G401.6 (cell line): Measurements from ENCODE around the gene WIPI1.

ENCODE experiments used
- FAIRE-seq: peaks from 2 replicates; lab custom pipeline; 2012; peaks lifted over from hg19 to GRCh38; lab: Jason Lieb, UNC

WIPI1 gene

DNA sequence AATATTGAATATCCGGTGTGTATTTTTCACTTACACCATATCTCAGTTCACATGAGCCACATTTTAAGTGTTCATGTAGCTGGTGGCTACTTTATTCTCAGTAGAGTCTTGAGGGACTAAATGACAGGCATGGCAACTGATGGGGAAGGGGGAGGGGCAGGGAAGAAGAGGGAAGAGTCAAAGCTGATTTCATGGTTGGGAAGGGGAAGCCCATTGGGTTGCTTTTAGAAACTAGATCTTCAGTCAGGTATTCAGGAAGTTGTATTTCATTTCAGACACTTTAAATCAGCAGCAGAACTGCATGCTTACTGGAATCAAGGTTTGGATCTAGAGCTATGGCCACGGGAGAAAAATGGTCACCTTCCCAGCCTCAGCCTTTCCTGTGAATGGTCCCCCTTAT, 2.9 kb upstream of the WIPI1 start:
- FAIRE-seq, result no peak

DNA sequence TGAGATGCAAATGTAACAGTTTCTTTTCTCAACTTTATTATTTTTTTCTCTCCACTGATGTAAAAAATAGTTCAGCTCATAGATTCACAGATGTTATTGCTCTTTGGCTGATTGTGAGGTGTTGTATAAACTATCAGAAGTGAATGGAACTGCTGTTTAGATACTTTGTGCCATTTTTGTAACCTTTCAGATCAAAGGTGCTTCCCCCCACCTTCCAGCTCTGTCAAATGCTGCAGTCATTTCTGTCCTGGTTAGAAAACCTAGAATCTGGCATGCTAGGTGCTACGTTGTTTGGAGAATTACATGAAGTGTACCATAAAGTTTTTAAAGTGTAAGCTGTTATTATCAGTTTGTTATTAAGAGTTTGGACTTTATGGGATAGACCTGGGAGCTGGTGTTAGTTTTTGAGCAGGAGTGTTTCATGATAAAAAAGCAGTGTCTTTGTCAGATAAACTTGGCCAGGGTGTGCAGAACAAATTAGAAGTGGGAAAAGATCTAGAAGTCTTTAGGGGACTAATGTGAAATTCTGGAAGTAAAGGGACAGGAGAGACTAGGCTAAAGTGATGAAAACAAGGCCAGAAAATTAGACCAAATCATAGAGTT, 1.8 kb upstream of the WIPI1 start:
- FAIRE-seq, result no peak

DNA sequence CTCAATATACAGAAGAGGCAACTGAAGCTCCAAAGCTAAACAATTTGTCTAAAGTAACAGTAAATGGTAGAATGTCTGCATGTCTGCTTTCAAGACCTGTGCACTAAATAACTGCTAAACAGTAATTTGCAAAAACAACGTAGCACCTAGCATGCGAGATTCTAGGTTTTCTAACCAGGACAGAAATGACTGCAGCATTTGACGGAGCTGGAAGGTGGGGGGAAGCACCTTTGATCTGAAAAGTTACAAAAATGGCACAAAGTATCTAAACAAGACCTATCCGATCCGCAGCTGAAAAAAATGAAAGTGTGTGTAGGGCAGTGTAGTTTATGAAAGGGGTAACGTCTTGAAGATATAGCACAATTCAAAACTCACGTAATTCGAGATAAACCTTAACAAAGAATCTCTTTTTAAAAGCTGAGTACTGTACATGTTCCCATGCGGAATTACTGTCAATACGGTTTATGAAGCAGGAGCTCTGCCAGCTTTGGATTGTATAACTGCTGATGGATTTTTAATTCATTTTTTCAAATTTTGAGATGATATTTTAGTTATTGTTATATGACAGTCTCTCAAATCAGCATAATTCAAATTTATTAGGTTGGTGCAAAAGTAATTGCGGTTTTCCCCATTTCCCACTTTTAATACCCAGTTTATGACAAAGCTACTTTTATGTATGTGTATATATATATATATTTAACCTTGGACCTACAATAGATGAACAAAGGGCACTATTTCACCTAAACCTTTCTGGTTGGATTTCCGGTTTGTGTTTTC, 1.2 kb upstream of the WIPI1 start:
- FAIRE-seq, result no peak

DNA sequence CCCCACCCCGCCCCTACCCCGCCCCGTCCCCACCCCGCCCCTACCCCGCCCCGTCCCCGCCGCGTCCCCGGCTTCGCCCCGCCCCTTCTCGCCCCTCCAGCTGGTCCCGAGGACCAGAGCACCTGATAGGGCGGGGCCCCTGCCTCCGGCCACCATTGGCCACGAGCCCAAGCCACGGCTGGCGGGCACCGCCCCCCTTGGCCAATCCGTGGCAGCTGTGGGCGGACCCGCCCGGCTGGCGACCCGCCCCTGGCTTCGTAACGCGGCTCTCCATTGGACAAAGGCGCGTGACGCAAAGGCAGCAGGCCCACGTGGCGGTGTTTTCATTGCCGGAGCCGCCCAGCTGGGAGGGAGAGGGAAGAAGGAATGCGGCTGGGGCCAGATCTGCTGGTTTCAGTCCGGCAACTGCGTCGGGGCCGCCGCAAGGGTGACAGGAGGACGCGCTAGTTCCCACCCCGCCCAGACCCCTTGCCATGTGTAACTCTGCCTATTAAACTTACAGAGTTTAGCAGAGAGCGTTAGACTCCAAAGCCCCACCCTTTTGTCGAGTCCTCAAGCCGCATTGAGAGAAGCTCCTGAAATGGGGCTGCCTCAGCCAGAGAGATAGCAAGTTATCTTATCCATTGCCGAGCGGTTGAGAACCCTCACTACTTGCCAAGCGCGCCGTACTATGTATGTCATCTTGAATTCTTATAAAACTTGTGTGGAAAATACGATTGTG, 403 bp upstream of the WIPI1 start:
- FAIRE-seq, result peak; percentile 90

DNA sequence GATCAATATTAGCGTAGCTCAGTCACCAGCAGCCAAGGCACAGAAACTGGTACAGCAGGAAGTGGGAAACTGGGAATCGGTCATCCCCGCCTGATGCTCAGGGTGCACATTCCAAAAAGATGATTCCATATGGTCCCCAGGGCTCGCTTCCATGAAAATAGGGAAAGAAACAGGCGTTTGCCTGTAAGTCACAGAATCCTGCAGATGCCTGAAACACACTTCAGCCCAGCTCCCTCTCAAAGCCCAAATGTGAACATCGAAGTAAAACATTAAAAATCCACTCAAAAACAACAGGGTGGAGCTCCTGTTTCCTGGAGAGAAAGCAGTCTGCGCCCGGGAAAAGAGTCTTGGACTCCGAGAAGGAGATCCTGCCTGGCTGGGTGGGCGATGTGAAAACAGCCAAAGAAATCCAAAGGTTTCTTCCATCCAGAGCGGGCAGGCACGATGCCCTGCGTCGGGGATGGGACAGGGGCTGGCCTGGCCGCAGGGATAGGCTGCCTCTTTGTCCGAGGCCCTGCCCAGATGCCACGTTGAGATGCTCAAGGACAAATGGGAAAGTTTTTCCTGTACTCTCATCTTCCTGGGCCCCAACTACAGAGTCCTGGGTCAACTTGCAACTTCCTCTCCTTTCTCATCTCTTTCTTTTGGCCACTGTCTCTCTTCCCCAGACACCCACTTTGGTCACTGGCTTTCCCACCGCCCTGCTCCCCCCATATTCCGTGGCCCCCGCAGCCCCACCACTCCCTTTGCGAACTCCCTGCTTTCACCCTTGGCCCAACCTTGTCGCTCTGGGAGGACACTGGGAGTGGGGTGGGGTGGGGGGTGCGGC, 743 bp downstream of the WIPI1 start:
- FAIRE-seq, result peak; percentile 93

DNA sequence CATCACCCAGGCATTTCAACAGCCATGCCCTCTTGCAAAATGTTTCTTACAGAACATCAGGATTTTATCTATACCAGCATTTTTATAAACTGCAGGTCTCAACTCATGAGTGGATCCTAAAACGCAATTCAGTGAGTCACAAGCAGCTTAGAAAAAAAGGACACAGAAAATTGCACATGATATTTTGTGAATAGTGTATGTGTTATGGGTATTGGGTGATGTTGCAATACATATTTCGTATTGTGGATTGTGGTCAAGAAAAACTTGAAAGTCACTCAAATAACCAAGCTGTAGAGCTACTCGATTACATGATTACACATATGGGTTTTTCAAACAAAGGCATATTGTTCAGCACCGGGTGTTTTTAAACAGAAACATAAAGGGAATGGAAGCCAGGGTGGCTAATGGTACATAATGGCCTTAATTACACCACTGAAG, 1.4 kb downstream of the WIPI1 start:
- no peak for FAIRE-seq

DNA sequence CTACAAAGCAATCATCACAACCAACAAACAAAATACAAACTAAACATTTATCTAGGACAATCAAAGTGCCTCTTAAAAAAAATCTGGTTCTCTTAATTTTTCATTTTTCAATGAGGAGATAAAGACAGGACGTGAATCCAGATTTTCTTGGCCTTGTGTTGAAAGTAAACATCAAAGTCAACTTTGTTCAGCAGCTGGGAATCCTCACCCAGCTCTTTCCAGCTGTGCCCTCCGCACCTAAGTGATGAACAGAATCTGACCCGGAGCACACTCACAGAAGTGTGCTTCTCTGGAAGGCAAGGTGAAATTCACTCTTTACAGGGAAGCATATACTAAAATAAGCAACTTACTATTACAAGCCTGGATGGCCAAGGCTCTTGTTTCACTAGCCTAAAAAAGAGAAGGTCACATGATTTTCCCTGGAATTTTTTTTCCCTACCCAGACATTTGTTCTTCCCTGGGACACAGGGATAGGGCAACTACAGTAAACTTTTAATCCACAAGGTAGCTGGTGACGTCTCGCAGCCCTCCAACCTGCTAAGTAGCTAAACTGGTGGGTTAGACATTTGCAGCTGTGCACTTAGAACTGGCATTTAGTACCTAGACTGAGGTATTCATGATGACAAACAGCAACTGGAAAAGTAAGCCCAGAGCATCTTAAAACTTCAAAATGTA, 3.2 kb downstream of the WIPI1 start:
- FAIRE-seq, result no peak

DNA sequence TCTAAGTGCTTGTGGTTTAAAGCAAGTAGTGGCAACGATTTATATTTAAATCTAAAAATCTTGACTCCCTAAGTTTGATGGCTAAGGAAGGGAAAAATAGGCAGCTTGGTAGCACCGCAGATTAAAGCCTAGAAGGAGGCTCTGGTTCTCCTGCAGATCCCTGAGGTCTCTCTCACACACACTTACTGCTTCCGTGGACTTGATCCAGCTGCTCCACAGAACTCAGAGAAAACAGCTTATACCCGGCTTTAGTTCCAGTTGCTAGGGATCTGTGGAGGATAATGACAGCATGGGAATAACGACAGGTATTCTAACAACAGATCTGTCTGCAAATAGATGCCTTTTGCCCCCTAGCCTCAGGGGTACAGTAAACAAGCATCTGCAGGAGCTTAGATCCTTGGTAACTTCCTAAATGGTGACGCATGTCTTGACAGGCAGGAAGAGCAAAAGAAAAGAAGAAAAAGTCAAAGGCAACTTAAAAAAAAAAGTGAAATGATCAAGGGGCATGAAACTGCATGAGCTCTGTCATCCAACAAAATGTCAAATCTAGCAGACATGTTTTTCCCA, 4.5 kb downstream of the WIPI1 start:
- no peak for FAIRE-seq

DNA sequence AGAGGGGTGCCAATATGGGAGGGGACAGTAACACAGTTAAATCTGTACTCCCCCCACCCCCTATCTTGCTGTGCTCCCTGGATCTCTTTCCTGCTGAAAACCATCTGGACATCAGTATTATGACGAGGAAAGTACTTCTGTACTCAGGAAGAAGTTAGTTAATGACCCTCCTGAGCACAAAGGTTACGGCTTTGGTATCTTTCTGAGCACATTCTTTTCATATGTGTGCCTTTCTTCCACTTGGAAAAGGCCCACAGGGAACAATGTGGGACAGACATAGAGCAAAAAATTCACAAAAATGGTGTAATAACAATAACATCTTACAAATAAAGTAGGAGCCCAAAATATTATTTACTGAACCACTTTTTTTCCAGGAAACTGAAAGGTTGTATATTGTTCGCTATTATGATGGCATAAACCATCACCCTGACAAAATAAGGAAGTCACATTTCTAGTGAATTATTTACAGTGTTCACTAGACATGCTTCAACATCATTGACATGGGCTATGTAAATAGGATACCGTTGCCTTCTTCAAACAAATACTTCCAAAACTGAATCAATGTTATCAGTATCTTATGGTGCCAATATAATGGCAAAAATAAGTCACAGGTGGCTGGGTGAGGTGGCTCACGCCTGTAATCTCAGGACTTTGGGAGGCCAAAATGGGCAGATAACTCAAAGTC, 5.5 kb downstream of the WIPI1 start:
- FAIRE-seq, result no peak

DNA sequence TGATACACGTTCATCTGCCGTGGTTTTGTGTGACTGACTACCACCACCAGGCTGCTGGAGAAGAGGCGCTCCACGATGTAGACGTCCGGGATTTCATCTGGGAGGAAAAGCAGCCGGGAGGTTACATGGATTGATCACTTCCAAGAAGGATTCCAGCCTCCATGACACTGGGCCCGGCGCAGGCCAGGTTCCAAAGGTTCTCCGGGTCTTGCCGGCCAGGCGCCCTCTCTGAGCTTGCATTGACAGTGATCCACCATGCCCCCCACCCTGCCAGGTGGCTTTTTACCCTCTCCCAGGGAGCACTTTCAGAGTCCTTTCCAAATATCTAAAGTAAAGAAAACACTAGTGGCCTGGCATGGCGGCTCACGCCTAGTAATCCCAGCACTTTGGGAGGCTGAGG, 6.5 kb downstream of the WIPI1 start:
- no peak for FAIRE-seq

DNA sequence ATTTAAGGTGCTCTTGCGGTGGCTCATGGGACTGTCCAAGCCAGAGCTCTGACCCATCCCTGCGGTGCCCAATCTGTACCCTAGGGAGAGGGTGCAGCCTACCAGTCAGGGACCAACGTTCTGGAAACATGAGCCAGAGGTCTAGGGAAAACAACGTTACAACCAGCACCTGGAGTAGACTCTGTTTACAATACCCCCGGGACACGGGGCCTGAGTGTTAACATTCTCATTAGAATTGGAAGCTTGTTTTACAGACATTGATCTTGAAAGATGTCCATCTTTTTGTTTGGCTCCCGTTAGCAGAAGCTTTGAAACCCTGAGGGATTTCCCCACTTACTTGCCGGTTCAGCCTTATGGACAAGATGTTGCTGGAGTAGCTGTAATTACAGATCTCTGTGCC, 6.9 kb downstream of the WIPI1 start:
- FAIRE-seq, result no peak

DNA sequence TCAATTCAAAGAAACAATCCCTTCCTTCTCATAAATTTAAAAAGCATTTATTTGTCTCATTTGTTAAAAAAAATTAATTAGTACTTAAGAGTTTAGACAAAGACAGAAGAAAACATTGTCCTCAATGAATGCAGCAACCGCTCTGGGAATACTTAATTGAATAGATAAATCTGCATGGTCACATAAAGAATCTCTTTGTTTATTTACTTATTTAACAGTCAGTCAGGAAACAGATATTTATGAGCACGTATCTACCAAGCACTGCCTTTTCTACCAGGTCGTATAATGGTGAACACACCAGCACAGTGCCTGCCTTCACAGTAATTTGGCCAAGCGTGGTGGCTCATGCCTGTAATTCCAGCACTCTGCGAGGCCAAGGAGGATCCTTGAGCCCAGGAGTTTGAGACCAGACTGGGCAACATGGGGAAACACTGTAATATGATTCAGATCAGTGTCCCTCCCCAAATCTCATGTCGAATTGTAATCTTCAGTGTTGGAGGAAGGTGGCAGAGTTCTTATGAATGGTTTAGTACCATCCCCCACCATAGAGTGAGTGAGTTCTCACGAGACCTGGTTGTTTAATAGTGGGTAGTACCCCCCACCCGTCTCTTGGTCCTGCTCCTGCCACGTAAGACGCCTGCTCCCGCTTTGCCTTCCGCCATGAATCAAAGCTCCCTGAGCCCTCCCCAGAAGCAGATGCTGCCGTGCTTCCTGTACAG, 8.1 kb downstream of the WIPI1 start:
- no peak for FAIRE-seq

DNA sequence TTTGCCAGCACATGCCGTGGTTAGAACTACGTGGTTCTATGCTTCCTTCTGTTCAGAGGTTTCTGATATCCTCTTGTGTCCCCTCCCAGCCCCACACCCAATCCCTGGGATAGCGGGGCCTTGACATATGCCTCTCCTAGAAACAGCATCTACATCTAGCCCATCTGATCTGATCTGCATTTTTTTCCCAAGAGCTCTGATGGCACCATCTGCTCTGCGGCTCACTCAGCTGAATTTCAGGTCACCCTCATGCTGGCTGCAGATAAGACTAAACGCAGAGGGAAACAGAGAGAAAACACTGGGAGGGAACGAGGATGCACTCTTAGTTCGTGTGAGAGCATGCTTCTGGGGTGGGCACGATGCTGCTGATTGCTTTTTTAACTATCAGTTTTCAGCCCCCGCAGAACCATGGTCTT, 10.7 kb downstream of the WIPI1 start:
- no peak for FAIRE-seq

DNA sequence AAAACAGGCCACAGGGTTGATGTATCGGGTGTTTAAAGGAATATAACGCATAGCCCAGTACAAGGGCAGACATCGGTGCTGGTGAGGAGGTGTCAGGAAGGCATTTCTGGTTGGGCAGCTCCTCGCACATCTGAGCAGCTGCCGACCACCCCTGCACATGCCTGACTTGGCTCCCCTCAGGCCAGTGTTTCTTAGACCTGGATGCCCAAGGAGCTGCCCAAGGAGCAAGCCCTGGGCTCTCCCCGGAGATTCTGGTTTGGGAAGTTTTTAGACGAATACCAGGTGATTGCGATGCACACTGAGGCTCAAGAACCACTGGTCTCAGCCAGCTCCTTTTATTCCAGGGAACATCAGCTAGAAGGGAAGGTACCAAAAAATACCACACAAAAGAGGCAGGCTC, 11.6 kb downstream of the WIPI1 start:
- no peak for FAIRE-seq

DNA sequence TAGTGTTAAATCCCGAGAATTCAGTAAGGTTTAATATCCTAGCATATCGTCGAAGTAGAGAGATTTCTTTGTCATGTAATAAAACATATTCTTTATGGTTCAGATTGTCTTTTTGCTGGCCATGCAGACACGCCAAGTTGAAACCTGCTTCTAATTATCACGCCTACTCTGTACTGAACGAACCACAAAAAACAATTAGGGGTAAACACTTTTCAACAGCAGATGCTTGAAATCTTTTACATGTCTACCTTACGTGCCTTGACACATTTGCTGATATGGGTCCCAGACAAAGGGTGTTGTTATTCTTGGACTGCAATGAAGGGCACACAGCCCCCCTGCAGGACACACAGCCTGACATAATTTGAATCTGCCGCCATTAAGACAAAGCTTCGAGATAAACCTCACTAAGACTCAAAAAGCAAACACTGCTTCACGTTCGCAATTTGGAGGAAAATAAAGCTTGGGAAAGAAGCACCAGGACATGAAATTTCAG, 13.3 kb downstream of the WIPI1 start:
- FAIRE-seq, result no peak

DNA sequence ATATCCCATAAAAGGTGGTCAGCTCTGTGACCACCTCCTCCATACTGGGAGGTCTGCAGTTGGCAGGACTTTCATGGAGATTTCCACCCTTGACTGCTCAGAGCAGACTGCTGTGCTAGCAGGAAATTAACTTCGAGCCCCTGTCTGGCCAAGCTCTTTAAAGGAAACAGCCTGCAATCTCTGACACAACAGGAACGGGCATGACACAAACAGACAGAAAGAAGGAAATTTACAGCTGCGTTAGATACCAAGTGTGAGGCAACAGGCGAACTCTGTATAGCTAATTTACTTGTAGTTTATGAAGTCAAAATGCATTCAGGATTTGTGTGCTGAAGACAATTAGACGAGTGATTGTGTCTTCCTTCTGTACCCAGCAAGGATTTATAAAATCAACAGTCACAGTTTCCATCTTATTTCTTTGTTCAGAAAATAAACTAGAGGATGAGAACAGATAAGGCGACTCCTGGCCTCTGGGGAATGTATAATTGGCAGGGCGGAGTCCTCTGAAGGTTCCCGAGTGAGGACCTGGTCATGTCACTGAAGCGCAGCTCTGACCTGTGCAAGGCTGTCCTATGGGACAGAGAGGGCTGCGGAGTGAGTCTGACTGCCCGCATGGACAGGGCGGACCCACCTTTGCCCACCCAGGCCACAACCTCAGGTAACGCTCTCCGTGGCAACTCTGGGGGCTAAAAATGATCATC, 16.1 kb downstream of the WIPI1 start:
- no peak for FAIRE-seq

DNA sequence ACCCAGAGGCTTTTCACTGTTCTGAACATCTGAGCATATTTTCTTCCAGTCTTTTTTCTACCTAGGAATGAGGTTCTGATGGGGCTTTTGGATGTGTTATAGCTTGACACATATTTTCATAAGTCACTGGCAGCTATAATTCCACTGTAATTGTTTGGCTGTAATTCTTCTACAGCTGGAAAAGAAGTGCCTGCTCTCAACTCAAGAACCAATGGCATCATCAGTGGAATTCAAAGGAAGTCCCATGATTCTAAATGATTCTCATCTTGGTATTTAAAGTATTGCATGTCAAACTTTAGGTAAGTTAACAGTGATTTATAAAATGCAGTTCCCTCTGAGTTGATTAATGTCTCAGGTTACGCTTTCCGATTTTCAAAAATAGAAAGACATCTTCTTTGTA, 16.8 kb downstream of the WIPI1 start:
- FAIRE-seq, result no peak

DNA sequence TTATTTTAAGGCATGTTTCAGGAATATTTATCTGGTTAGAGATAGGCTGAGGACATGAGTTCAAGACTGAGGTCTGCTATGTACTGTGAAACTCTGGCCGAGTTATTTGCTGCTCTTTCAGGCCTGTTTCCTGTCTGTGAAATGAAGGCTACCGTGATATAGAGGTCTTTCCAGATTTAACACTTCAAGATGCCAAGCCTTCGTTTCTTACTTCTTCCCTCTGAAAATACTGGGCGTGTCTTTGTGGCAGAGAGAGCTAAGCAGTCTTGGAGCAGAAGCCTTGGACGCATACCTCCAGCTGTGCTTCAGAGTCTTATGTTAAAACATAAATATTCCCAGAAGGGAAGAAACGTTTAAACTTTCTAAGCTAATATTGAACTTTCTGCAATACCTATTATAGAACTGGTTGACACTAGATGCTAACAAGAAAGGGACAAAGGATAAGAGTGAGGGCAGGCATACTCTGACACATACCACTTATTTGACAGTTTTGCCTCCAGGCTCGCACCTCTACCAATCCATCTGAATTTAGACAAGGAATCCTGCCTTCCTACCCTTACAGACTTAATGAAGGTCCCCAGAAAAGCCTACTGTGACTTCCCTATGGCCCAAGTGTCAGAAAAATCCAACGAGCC, 17.5 kb downstream of the WIPI1 start:
- FAIRE-seq, result no peak
